Uterus (tissue), 2 donors: Measurements from ENCODE around the gene SOD3.

Source experiments
- POLR2A ChIP-seq, 2 donors: fragments of 450-650 bp; IDR thresholded peaks; one replicate each; pipeline ENCODE4 v1.6.1; 2016; ENCODE audit warnings: antibody characterized with exemption in 2 of 2, mild to moderate bottlenecking in 1 of 2, moderate library complexity in 1 of 2
- TF ChIP-seq, protein P1 (sequence below), 4 experiments: fragments of 200-600 bp in 2 of 4; fragments of 450-650 bp in 2 of 4; sonication (generic) in 2 of 4; IDR thresholded peaks; one replicate each; pipeline ENCODE4 v1.5.1; 2016 to 2019; ENCODE audit warnings: antibody characterized with exemption in 4 of 4, mild to moderate bottlenecking in 2 of 4, moderate library complexity in 1 of 4

DNA sequence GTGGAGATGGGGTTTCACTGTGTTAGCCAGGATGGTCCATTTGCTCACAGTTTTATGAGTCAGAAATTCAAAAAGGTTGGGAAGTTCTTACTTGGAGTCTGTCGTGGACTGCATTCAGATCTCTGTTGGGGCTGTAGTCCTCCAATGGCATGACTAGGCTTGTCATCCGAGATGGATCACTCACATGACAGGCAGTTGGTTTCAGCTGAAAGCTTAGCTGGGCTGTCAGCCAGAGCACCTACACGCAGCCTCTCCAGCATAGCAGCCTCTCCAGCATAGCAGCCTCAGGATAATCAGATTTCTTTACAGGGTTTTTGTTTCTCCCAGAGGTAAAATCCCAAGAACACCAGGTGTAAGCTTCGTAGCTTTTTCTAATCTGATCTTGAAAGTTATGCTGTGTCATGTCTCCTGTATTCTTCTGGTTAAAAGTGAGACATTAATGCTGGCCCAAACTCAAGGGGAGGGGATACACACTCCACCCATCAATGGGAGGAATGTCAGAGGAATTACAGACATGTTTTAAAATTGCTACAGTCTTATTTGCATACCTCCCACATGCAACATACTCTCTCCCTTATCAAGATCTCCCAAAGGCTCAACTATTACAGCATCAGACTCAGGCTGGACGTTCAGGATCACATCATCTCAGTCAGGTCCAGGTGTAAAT, 31.6 kb upstream of the SOD3 start:
- no peak for TF ChIP-seq POLR2A (IDR thresholded peaks at IDR 0.05)
- TF ChIP-seq, protein P1, sequence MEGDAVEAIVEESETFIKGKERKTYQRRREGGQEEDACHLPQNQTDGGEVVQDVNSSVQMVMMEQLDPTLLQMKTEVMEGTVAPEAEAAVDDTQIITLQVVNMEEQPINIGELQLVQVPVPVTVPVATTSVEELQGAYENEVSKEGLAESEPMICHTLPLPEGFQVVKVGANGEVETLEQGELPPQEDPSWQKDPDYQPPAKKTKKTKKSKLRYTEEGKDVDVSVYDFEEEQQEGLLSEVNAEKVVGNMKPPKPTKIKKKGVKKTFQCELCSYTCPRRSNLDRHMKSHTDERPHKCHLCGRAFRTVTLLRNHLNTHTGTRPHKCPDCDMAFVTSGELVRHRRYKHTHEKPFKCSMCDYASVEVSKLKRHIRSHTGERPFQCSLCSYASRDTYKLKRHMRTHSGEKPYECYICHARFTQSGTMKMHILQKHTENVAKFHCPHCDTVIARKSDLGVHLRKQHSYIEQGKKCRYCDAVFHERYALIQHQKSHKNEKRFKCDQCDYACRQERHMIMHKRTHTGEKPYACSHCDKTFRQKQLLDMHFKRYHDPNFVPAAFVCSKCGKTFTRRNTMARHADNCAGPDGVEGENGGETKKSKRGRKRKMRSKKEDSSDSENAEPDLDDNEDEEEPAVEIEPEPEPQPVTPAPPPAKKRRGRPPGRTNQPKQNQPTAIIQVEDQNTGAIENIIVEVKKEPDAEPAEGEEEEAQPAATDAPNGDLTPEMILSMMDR (IDR thresholded peaks at IDR 0.05) = no peak
